HG03378 (cell line): ENCODE data around the gene RASSF4.
"Not testable (repeated sequence)": the region's sequence is repeated elsewhere in the genome, so short reads cannot be mapped to it uniquely, and the experiment has no call there.

Source experiments
- ATAC-seq: cut with Tn5 transposase; IDR thresholded peaks from one replicate; pipeline ENCODE4 v1.9.1; 2021; ENCODE audit warnings: mild to moderate bottlenecking, moderate library complexity; ENCODE audit not compliant: unreplicated experiment

The RASSF4 gene

GRCh38 chr10:45000752-45001380 lies 41.3 kb downstream of the RASSF4 start, which contains the start of gene ZNF22:
Gene ZNF22 (plus strand): TSS chr10:45000923. CDS start chr10:45003369, 2,446 bp downstream.
- peak; percentile 48 for ATAC-seq

GRCh38 chr10:45001381-45002148 lies 42.0 kb downstream of the RASSF4 start:
- peak; percentile 83 for ATAC-seq

- no peak for ATAC-seq
These were observed 43.9 kb downstream of the RASSF4 start for GRCh38 chr10:45003432-45004000.

- ATAC-seq: no peak
These were observed 45.1 kb downstream of the RASSF4 start for GRCh38 chr10:45004661-45005060.

- no peak for ATAC-seq
These were observed 45.7 kb downstream of the RASSF4 start for GRCh38 chr10:45005284-45005683.

GRCh38 chr10:45006276-45007030 lies 46.9 kb downstream of the RASSF4 start:
- ATAC-seq: no peak

- peak; percentile 87 for ATAC-seq
These were observed 49.0 kb downstream of the RASSF4 start for GRCh38 chr10:45008524-45009161.

GRCh38 chr10:45014557-45014956 lies 55.0 kb downstream of the RASSF4 start:
- not testable (repeated sequence) for ATAC-seq

- no peak for ATAC-seq
These were observed 56.0 kb downstream of the RASSF4 start for GRCh38 chr10:45015590-45015989.

- no peak for ATAC-seq
These were observed 63.8 kb downstream of the RASSF4 start for GRCh38 chr10:45023426-45023825.

GRCh38 chr10:45034301-45034700 lies 74.7 kb downstream of the RASSF4 start:
- no peak for ATAC-seq

- ATAC-seq: no peak
These were observed 76.1 kb downstream of the RASSF4 start for GRCh38 chr10:45035673-45036072.

- ATAC-seq: no peak
These were observed 81.4 kb downstream of the RASSF4 start for GRCh38 chr10:45040921-45041542.

GRCh38 chr10:45044290-45044689 lies 84.7 kb downstream of the RASSF4 start:
- ATAC-seq: no peak
